Osteocyte (in vitro differentiated cells): ENCODE results near the gene RPP30. TPM values are rescaled to one million over a fixed set of nuclear protein-coding genes. Genes with fewer than 3 reads are reported as not detected.
A peak's percentile ranks its signal among the peaks of the same experiment; 100 is the strongest.

Source experiments
- DNase-seq: peaks from one replicate; pipeline ENCODE4 v3.0.0; 2021; ENCODE audit warnings: mixed read lengths; ENCODE audit not compliant: unreplicated experiment; ENCODE audit errors: extremely low spot score
- H3K27ac Mint-ChIP-seq: one replicate; pipeline ENCODE4 v1.8.0; 2021; ENCODE audit warnings: mild to moderate bottlenecking, mixed read lengths; ENCODE audit not compliant: unreplicated experiment
- H3K27me3 Mint-ChIP-seq: one replicate; pipeline ENCODE4 v1.8.0; 2021; ENCODE audit warnings: mixed read lengths; ENCODE audit not compliant: unreplicated experiment
- H3K36me3 Mint-ChIP-seq: one replicate; pipeline ENCODE4 v1.8.0; 2021; ENCODE audit warnings: mixed read lengths; ENCODE audit not compliant: unreplicated experiment
- H3K4me1 Mint-ChIP-seq: one replicate; pipeline ENCODE4 v1.8.0; 2021; ENCODE audit warnings: mixed read lengths; ENCODE audit not compliant: unreplicated experiment
- H3K4me3 Mint-ChIP-seq: one replicate; pipeline ENCODE4 v1.8.0; 2021; ENCODE audit warnings: mild to moderate bottlenecking, moderate library complexity, mixed read lengths; ENCODE audit not compliant: unreplicated experiment
- H3K9me3 Mint-ChIP-seq: one replicate; pipeline ENCODE4 v1.8.0; 2021; ENCODE audit warnings: mixed read lengths; ENCODE audit not compliant: unreplicated experiment
- CTCF ChIP-seq: fragments of 200-600 bp; sonication (generic); IDR thresholded peaks from 2 replicates; pipeline ENCODE4 v1.5.0; 2021; ENCODE audit warnings: antibody characterized with exemption, mild to moderate bottlenecking, moderate library complexity
- total RNA-seq: library from RNA; stranded (reverse); gene quantifications from 2 replicates; pipeline ENCODE4 v1.2.1, GENCODE V29; 2021

RPP30 gene
- total RNA-seq, 1 donor from 2014 or later: 31.8 TPM

GRCh38 chr10:90912174-90912573, 40.4 kb downstream of the RPP30 start:
- no peaks in the 10 kb centered on the region for H3K9me3 Mint-ChIP-seq
- no peaks in the 10 kb centered on the region for H3K36me3 Mint-ChIP-seq
- no peak for TF ChIP-seq CTCF
- H3K27ac Mint-ChIP-seq: peak overlapping the region; percentile 32
- no peaks in the 10 kb centered on the region for H3K27me3 Mint-ChIP-seq
- DNase-seq: no peak
- no peak overlapping the region for H3K4me3 Mint-ChIP-seq
- H3K4me1 Mint-ChIP-seq: peaks cover 16% of the 10 kb centered on the region

GRCh38 chr10:90912854-90913479, 41.2 kb downstream of the RPP30 start:
- Mint-ChIP-seq H3K9me3 (no peaks in the 10 kb centered on the region), H3K27me3 (no peaks in the 10 kb centered on the region), H3K27ac (no peak overlapping the region), H3K4me1 (peaks cover 16% of the 10 kb centered on the region), H3K4me3 (no peak overlapping the region), H3K36me3 (no peaks in the 10 kb centered on the region)
- no peak for DNase-seq
- no peak for TF ChIP-seq CTCF

- peaks cover 16% of the 10 kb centered on the region for H3K4me1 Mint-ChIP-seq
- H3K27ac Mint-ChIP-seq: no peak overlapping the region
- H3K27me3 Mint-ChIP-seq: no peaks in the 10 kb centered on the region
- no peaks in the 10 kb centered on the region for H3K9me3 Mint-ChIP-seq
- no peaks in the 10 kb centered on the region for H3K36me3 Mint-ChIP-seq
- H3K4me3 Mint-ChIP-seq: no peak overlapping the region
- TF ChIP-seq CTCF: no peak
- DNase-seq: no peak
Measured at GRCh38 chr10:90913774-90914420, 42.1 kb downstream of the RPP30 start.

GRCh38 chr10:90914992-90915765, 43.4 kb downstream of the RPP30 start:
- Mint-ChIP-seq H3K27ac (no peak overlapping the region), H3K27me3 (no peaks in the 10 kb centered on the region), H3K9me3 (no peaks in the 10 kb centered on the region), H3K4me1 (peaks cover 27% of the 10 kb centered on the region), H3K36me3 (no peaks in the 10 kb centered on the region), H3K4me3 (no peak overlapping the region)
- no peak for TF ChIP-seq CTCF
- no peak for DNase-seq

GRCh38 chr10:90915766-90916075, 43.9 kb downstream of the RPP30 start:
- Mint-ChIP-seq H3K4me3 (no peak overlapping the region), H3K4me1 (peaks cover 33% of the 10 kb centered on the region), H3K9me3 (no peaks in the 10 kb centered on the region), H3K27ac (no peak overlapping the region), H3K27me3 (no peaks in the 10 kb centered on the region), H3K36me3 (no peaks in the 10 kb centered on the region)
- no peak for DNase-seq
- TF ChIP-seq CTCF: no peak
